ENCODE data around the gene CLEC16A.

The CLEC16A gene

DNA sequence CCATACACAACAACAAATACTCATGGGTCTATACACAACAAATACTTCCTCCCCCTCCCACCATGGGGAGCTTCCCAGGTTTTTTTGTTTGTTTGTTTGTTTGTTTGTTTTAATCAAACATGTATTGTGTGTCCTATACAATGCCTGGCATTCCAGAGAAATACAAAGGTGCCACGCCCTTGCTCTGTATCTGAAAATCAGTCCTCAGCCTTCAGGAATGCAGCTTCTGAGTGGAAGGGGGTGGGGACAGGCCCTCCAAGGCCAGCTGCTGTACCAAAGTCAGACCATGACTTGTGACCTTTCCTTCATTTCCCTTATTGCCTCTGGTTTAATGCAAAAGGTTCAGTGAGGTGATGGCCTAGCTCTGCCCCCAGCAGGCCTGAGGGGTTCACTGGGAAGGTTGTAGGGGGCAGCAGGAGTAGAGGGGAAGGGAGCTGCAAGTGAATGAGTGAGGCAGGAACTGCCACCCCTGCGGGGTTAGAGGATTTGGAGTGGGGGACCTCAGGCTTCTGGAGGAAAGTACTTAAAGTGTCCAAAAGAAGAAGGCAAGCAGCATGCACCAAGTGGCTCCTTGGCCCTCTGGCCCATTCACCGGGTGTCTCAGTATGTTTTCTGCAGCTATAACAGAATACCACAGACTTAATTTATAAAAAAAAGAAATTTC, 105.2 kb downstream of the CLEC16A start:
- DNase-seq, result no peak

DNA sequence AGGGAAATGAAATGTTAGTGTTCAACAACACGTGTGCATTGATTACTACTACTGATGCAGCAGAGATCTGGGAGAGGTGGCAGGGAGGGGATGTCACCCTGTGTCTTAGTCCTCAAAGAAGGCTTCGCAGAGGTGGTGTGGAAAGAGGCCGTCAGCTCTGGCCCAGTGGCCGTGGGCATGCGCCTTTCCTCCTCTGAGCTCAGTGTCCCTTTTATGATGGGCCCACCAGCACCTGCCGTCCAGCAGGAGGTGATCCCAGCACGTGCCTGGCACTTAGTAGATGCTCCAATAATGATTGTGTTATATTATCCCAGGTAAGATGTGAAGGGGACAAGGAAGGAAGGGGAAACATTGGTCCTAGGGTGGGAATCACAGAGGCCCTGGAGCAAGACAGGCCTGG, 106.2 kb downstream of the CLEC16A start:
- no peak for DNase-seq

DNA sequence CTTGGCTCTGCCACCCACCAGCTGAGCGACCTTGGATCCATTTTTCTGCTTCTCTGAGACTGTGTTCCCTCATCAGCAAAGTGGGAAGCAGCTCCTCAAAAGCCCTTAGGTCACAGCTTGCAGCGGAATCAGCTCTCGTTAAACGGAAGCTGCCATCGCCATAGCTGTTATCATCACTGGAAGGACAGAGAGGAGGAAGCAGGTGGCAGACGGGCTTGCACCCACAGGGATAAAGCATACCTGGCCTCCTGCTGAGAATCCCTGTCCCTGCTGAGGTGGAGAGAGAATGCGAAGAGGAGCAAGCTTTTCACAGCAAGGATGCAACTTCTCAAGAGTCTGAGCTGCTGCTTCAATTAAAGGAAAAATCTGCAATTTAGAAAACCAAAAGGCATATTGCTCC, 106.6 kb downstream of the CLEC16A start:
- DNase-seq, result no peak

DNA sequence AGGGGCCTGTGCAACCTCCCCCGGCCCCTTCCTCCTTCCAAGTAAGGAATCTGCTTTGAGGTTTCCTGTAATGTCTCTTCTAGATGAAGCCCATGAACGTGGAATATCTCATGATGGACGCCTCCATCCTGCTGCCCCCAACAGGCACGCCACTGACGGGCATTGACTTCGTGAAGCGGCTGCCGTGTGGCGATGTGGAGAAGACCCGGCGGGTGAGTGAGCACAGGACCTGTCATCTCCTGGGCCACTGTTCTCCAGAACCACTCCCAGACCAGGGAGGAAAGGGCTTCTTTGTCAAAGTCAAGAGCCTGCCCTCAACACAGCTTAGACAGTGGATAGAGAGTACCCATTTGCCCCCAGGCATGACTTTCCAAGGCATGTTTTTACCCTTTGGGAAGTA, 107.1 kb downstream of the CLEC16A start:
- no peak for DNase-seq

DNA sequence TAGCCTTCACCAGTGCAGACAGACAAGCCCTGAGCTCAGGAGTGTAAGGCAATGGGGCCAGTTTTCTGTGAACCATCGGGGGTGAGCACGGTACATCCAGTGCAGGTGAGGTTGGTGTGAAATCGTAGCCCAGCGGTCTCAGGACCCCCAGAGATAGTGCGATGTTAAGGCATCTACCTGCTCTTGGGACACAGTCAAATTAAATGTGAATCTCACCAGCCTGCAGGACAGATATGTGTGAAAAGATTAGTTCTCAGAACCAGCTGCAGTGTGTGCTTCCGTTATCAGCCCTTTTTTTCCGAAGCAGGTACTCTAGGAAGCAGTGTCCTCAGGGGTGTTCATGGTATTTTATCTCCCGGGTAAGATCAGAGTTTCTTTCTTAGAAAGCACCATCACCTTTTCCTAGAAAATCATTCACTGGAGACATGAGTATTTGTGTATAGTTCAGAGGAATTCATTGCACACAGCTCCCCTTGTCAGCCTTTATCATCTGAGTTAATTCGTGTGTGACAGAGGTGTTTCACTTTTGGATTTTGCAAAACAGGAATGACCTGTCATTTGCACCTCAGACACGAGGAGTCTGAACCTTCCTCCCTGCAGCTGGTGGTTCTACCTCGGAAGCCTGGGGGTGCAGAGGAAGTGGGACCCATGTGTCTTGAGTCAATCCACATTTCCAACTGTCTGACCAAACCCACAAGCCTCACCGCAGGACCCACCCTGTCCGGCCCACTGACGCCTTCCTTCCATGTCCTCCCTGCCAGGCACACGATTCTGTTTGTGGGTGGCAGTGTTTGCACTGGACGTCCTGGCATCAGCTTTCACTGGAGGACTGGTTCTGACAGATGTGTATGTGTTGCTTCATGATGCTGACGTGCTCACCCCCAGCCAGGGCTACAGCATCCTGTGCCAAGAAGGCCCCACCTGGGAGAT, 107.8 kb downstream of the CLEC16A start:
- DNase-seq, result no peak

DNA sequence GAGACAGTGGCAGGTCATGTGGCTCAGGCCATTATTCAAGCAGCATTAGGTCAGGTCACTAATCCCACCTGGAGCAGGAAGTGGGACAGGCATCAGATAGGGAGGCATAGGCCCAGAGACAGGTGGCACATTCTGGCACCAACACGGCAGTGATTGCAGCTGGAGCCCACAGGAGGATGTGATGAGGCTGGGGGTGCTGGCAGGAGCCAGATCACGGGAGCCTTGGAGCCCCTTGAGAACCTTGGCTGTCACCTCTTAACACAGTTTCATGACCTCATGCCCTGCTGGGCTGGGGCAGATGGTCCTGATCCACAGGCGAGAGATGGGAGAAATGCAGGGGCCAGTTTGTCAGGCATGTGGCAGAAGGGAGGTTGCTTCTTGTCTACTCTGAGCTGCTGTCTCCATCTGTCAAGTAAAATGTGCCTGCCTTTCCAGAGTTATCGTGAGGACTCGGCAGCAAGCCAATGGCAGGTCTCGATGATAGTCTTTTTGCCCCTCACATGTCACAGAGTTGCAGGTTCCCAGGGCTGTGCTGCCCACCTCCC, 109.6 kb downstream of the CLEC16A start:
- no peak for DNase-seq

DNA sequence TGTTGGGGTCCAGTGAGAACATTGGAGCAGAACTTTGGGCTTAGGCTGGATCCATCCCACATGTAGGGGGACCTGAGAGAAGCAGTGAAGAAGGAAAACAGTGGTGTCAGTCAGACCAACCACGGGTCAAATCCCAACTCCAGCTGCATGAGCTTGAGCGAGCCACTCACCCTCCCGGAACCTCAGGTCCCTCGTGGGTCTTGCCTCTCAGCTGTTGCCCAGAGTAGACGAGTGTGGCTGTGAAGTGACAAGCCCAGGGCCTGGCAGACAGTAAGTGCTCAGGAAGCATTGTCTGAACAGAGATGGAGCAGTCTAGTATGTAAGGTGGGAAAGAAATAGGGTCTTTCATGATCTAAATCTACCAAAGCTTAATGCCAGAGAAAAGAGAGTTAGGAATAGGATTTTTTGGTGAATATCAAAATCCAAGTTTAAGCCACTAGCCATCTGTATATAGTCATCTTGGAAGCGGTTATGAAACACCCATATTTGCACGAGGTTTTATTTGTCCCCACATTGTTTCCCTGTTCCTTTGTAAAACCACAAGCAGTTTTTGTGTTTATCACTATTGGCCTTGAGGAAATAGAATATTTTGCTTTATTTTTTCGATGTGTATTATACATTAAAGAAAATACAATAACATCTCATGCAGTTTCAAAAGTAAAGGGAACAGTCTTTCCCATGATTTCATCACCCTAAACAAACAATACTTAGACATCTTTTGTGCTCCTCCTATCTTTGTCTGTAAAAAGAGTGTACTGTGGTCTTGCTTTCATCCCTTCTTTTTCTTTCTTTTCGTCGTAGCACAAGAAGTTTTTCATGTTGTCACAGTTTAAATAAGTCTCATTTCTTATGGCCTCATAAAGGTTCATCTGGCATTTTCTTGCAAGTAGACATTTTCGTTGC, 112.0 kb downstream of the CLEC16A start:
- DNase-seq, result no peak

DNA sequence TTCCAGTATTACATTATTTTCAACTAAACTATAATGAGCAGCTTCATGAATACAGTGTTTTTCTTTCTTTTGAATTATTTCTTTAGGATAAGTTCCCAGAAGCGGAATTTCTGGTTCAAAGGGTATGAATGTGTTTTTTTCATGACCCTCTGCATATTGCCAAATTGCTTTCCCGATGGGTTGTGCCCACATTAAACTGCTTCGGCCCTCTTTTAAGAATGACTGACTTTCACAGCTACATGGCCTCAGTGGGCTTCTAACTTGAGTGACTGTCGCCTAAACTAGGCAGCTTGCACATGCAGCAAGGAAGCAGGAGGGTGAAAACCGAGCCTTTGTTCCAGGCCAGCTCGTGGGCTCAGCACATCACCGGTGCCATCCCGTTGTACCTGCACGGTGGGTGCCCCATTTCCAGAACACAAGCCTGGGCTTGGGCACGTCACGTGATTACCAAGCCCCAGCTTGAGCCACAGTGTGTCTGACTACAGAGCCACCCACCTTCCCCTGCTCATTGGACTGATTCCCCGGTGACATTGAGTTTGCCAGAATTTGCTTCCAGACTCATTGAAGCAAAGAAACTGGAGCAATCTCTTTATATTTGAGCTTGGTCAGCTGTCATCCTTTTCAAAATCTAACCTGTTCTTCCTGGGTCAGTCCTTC, 112.8 kb downstream of the CLEC16A start:
- no peak for DNase-seq

DNA sequence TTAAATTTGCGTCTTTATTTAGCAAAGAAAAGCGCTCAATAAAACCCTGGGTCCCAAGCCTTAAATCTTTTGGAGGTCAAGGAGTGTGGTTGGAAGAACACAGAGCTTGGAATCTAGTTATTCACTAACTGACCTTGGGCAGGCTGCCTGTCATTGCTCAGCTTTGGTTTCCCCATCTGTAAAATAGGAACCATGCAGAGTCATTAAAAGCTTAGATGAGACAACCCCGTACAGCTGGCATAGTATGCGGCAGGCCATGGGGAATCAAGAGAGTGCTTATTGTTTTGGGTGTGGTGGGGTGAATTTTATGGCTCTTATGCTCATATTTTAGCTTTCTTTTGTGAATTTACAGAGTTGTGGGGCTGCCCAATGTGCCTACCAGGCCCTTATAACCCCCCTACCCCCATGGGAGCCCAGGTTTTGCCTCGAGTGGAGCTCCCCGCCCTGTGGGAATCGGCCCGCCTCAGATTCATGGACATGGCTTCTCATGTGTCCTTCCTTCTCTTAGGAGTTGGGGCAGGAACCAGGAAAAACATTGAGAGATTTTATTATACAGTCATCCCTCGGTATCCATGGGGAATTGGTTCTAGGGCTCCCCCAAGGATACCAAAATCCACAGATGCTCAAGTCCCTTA, 113.5 kb downstream of the CLEC16A start:
- no peak for DNase-seq

DNA sequence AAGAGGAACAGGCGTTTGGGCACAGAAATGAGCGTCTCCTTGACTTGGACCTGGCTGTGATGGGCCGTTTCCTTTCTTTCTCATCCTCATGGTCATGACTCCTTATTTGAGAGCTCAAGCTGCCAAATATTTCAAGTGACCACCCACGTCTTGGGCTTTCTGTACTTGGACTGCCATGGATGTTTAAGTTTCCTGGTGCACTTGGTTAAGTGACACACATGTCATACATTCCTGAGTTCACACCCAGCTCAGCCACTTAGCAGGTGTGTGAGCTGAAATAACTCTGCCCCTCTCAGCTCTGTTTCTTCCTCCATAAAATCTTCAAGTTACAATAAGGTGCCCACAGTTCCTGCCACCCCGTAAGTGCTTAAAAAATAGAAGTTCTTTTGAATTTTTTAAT, 114.5 kb downstream of the CLEC16A start:
- DNase-seq, result no peak

DNA sequence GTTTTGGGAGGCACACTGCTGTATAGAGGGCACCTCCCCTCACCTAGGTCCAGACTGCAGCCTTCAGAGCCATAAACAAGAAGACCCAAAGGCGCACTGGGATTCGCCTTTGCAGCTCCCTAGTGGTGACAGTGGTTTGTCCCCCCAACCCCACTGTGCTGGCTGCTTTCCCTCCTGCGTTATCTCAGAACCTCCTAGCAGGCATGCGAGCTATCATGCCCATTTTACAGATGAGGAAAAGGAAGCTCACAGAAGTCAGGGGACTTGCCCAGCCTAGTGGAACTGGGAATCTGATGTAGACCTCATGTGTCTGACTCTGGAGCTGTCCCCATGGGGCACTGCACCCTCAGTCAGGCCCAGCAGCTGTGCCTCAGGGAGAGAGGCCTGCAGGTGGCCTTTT, 115.2 kb downstream of the CLEC16A start:
- no peak for DNase-seq

DNA sequence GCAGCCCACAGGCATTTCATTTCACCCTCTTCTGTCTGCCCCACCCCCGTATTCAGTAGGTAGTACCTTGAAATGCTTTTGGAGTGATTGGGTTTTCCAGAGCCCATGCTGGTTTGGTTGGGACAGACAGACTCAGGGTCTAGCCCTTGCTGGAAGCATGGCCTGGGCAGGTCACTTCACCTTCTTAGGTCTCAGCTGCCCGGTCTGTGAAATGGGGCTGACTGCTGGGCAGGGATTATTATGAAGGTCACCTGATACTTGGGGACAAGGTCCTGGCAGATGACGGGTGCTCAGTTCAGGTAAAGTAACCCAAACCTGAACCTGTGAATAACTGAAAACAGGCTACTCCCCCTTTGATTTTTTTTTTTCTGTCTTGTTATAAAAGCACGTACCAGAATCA, 116.0 kb downstream of the CLEC16A start:
- DNase-seq, result no peak

DNA sequence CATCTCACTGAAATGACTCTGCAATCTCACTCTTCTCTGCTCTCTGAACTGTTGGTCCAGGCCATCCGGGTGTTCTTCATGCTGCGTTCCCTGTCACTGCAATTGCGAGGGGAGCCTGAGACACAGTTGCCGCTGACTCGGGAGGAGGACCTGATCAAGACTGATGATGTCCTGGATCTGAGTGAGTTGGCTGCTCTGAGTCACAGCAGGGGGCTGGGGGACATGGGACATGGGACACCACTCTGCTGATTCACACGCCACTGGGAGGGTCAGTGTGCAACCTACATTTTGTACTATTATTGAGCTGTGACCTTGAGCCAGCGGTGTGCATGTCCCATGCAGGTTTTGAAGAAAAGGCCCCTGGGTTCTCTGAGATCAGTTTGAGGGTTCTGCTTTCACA, 116.5 kb downstream of the CLEC16A start:
- DNase-seq, result no peak

DNA sequence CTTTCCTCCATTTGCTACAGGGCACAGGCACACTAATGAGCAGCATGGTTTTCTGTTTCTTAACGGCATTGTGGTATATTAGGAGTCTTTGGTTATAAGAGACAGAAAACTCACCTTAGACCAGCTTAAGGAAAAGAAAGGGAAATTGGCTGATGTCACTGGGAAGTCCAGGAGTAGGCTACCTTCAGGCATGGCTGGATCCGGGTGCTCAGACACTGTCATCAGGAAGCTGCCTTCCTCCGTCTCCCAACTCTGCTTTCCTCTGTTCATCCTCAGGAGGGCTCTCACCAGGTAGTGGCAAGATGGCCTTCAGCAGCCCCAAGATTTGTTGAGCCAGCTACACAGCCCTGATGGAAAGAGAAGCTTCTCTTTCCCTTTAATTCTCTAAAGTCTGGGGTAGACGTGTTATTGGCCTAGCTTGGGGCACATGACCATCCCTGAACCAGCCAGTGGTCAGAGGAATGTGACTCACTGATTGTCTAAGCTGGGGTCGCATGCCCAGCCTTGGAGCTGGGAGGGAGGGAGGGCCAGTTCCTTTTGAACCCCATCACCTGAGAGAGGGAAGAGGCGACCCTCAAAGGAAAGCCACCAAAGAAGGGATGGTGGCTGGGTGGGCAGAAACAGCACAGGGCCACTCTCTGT, 117.4 kb downstream of the CLEC16A start:
- no peak for DNase-seq

DNA sequence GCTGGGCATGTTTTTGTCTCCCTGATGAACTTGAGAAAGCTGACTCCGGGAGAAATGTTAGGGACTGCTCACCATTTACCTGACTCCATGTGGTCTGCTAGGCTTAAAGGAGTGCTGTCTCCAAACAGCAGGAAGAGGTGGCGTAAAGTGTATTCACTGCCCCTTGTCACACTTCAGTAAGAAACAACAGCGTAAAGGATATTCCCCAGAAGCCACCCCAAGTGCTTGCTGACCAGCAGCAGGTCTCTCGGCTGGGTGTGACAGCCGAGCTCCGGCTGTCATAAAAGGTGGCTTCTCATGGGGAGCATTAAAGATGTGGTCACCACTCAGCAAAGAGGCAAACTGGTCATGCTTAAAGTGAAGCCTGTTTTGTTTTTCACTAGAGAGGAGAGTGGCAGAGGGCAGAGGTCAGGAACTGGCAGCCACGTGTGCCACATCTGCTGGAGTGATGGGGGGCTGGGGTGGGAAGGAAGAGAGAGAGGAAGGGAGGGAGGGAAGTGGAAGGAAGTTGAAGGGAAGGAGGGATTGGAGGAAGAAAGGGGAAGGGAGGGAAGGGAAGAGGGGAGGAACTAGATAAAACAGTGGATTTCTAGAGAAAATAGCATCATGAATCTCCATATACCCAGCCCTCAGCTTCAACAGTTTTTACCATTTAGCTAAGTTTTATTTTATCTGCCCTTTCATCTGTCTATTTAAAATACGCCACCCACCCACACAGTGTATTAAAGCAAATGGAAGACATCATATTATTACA, 119.3 kb downstream of the CLEC16A start:
- no peak for DNase-seq

DNA sequence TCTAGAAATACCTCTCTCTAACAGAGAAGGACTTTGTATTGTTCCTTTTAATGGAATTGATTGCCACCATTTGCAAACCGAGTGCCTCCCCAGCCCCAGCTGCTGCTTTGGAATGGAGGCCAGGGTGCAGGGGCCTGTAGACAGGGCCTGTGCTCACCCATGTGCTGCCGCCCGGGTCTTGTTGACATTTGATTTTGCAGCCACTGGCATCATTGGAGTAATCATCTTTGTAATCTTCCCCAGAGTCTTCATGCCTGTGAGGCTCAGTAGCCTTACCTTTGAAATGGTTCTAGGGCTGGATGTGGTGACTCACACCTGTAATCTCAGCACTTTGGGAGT, 119.8 kb downstream of the CLEC16A start:
- no peak for DNase-seq

DNA sequence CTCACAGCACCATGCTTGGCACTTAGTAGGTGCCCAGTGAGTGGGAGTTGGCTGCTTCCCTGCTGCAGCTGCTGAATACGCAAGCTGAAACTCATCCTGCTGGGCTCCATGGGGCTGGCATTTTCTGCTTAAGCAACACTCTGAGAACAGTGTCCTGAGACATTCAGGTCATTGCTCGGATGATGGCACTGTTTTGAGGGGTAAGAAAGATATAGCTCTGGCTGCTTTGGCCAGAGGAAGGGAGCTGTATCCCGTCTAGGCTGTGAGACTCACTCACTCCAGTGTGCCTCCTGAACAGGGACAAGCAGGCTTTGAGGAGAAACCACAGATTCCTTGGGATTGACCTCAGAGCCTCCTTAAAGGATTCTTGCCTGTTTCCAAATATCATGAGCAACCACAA, 120.5 kb downstream of the CLEC16A start:
- no peak for DNase-seq

DNA sequence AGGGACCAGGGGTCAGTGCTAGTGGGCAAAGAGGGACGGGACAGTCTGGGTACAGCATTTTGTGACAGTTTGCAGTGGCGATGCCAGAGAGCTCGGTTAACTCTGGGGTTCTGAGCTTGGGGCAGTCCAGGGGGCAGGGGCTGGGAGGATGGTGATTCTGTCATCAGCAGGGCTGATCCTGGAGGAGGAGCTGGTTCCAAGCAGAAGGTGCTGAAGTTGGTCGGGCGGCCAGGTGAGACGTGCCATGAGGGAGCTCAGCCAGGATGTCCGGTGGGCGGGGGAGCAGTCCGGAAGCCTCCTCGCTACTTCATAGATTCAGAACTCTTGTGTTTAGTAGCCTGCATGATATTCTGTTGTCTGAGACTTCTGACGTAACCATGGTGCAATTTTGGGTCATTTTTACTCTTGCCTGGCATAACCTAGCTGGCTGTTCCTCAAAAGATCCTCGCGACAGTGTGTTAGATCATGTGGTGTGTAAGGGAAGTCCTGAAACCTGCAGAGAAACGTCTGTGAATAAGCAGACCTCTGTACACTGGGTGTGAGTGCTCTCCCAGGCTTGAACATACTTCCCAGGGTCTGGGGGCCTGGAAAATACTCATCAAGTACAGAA, 122.0 kb downstream of the CLEC16A start:
- no peak for DNase-seq

DNA sequence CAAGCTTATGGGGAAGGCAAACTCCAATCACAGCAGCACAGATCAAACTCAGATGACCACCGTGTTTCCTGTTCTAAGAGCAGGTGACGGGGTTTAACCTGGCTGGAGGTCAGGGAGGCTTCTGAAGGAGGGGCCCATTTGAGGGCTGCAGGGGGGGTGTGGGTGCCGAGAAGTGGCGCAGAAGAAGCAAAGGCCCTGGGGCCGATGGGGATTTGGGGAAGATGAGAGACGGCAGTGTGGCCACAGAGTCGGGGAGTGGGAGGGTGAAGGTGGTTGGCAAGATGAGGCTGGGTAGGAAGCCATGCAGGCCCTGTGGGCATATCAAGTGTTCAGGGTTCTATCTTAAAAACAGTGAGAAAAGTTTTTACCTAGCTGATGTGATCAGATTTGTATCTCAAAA, 122.9 kb downstream of the CLEC16A start:
- no peak for DNase-seq

DNA sequence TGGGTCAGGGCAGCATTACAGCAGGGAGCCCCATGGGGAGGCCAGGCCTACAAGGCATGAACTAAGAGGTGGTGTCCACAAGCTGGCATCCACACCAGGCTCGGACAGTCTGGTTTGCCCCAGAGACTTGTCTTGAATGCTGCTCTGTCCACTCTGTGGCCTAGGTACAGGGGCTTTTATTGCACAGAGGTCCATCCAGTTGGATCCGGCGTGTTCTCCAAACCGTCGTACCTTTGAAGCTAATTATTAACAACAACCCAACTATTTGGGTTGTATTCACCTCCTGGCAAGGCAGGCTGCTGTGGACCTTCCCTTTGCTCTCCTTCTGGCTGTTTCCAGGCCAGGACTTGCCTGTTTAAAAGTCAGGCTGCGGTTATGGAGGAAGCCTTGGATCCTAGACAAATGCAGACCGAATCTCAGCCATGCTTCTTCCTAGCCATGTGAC, 123.4 kb downstream of the CLEC16A start:
- no peak for DNase-seq

All from NCI-H2029 (cell line).